GM12878 (cell line): ENCODE data around the gene CATSPERZ.

Source experiments
- CBX3 ChIP-seq: fragments of 200-600 bp; sonication (generic); IDR thresholded peaks from 2 replicates; pipeline ENCODE4 v1.6.1; 2016; ENCODE audit warnings: low read depth, borderline replicate concordance
- CEBPB ChIP-seq, 2 experiments: fragments of 150-350 bp in 1 of 2; IDR thresholded peaks; 2 replicates each; pipeline ENCODE4 v1.6.1; 2012 to 2014; ENCODE audit warnings: low read depth in 2 of 2, low read length in 2 of 2, borderline replicate concordance in 1 of 2, inconsistent platforms in 1 of 2
- NFIC ChIP-seq: IDR thresholded peaks from 2 replicates; pipeline ENCODE4 v1.6.1; 2012; ENCODE audit warnings: low read depth, mild to moderate bottlenecking, inconsistent platforms, low read length, moderate library complexity
- SMC3 ChIP-seq: IDR thresholded peaks from 2 replicates; pipeline ENCODE4 v1.6.1; 2011; ENCODE audit warnings: low read length, improper control_type of control experiment, borderline replicate concordance
- TCF12 ChIP-seq: IDR thresholded peaks from 2 replicates; pipeline ENCODE4 v1.6.1; 2011; ENCODE audit warnings: low read depth, mild to moderate bottlenecking, low read length
- TF ChIP-seq, protein P1 (sequence below), 3 experiments: IDR thresholded peaks in 2 of 3; conservative IDR thresholded peaks in 1 of 3; 2 replicates each; pipeline ENCODE4 v1.5.1; 2011; ENCODE audit warnings: low read depth in 3 of 3, low read length in 3 of 3, mild to moderate bottlenecking in 3 of 3, control low read depth in 2 of 3, moderate library complexity in 2 of 3, inconsistent platforms in 1 of 3, mixed read lengths in 1 of 3; ENCODE audit not compliant: control insufficient read depth in 2 of 3, insufficient read depth in 1 of 3; ENCODE audit errors: extremely low read depth in 1 of 3

DNA sequence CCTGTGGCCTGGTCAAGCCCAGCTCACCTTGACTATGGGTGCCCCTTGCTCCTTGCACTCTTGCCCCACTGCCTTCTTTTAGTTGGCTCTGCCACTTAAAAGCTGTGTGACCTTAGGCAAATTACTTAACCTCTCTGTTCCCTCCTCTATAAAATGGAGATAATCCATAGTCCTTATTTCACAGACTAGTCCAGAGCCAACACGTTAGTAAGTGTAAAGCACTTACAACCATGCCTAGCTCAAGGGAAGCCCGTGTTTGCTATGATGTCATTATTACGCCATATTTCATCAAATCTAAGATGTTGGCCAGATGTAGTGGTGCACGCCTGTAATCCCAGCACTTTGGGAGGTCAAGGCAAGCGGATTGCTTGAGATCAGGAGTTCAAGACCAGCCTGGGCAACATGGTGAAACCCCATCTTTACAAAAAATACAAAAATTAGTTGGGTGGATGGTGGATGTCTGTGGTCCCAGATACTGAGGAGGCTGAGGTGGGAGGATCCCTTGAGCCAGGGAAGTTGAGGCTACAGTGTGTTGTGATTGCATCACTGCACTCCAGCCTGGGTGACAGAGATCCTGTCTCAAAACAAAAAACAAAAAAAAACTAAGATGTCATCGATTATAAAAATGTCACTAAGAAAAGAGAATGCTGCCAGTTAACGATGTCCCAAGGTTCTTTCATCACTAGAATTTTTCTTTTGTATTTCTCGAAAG is 37.5 kb downstream of the CATSPERZ start:
- no peak for TF ChIP-seq NFIC
- no peak for TF ChIP-seq SMC3
- no peak for TF ChIP-seq TCF12
- TF ChIP-seq CBX3: no peak
- TF ChIP-seq, protein P1, sequence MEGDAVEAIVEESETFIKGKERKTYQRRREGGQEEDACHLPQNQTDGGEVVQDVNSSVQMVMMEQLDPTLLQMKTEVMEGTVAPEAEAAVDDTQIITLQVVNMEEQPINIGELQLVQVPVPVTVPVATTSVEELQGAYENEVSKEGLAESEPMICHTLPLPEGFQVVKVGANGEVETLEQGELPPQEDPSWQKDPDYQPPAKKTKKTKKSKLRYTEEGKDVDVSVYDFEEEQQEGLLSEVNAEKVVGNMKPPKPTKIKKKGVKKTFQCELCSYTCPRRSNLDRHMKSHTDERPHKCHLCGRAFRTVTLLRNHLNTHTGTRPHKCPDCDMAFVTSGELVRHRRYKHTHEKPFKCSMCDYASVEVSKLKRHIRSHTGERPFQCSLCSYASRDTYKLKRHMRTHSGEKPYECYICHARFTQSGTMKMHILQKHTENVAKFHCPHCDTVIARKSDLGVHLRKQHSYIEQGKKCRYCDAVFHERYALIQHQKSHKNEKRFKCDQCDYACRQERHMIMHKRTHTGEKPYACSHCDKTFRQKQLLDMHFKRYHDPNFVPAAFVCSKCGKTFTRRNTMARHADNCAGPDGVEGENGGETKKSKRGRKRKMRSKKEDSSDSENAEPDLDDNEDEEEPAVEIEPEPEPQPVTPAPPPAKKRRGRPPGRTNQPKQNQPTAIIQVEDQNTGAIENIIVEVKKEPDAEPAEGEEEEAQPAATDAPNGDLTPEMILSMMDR (IDR thresholded peaks at IDR 0.05 in 2 of 3, conservative IDR thresholded peaks at IDR 0.05 in 1 of 3; ENCODE audit: control insufficient read depth in 2 of 3, extremely low read depth in 1 of 3, insufficient read depth in 1 of 3, low read depth in 3 of 3, low read length in 3 of 3): no peak
- no peak for TF ChIP-seq CEBPB (IDR thresholded peaks at IDR 0.05; ENCODE audit: borderline replicate concordance in 1 of 2, low read depth in 2 of 2, low read length in 2 of 2)
